22Rv1 (cell line): ENCODE measurements around the gene GLYR1.

Experiments used
- CTCF ChIP-seq: fragments of 450-650 bp; IDR thresholded peaks from 2 replicates; pipeline ENCODE4 v1.5.1; 2017; ENCODE audit warnings: mild to moderate bottlenecking
- ZFX ChIP-seq: fragments of 450-650 bp; IDR thresholded peaks from 2 replicates; pipeline ENCODE4 v1.6.1; 2017; ENCODE audit warnings: antibody characterized with exemption, borderline replicate concordance

GRCh38 chr16:4755687-4756086 lies 91.4 kb downstream of the GLYR1 start:
- no peak for TF ChIP-seq CTCF
- no peak for TF ChIP-seq ZFX
